ENCODE data around the gene ATP6V0E2.
"Not testable (repeated sequence)": the region's sequence is repeated elsewhere in the genome, so short reads cannot be mapped to it uniquely, and the experiment has no call there.

Gene ATP6V0E2

GRCh38 chr7:149885191-149886017 lies 11.6 kb downstream of the ATP6V0E2 start:
- H3K9ac ChIP-seq (ENCODE audit: low read length), result no peak overlapping the region
- H3F3A ChIP-seq (ENCODE audit: insufficient read depth, low read length), result no peaks in the 10 kb centered on the region
- H3K9me2 ChIP-seq (ENCODE audit: low read depth, low read length), result no peaks in the 10 kb centered on the region
- no peak overlapping the region for H2AFZ ChIP-seq (ENCODE audit: low read length)
- TF ChIP-seq CTCF (IDR thresholded peaks at IDR 0.05; ENCODE audit: low read length) (no peak), EZH2 (IDR thresholded peaks at IDR 0.05; ENCODE audit: borderline replicate concordance, low read length) (no peak)
- peaks cover 3% of the 10 kb centered on the region; the same call in 1 of the 2 replicates for H3K27me3 ChIP-seq (ENCODE audit: insufficient read depth, low read length)
- no peaks in the 10 kb centered on the region for H3K9me3 ChIP-seq (ENCODE audit: low read length)
- H3K36me3 ChIP-seq (ENCODE audit: insufficient read depth, low read length), result no peaks in the 10 kb centered on the region
- H4K20me1 ChIP-seq (ENCODE audit: insufficient read depth, low read length), result no peaks in the 10 kb centered on the region
- no peaks in the 10 kb centered on the region for H3K4me1 ChIP-seq (ENCODE audit: insufficient read depth, low read length, severe bottlenecking)
- no peaks in the 10 kb centered on the region for H3K79me2 ChIP-seq (ENCODE audit: insufficient read depth, low read length)
- H3K4me3 ChIP-seq (ENCODE audit: low read depth, low read length, poor library complexity, severe bottlenecking), result no peak overlapping the region
- H3K4me2 ChIP-seq (ENCODE audit: low read length), result no peak overlapping the region
- H3K27ac ChIP-seq (ENCODE audit: low read depth, low read length, poor library complexity, severe bottlenecking), result no peak overlapping the region

GRCh38 chr7:149886018-149886415 lies 12.2 kb downstream of the ATP6V0E2 start:
- Histone ChIP-seq H3K27me3 (ENCODE audit: insufficient read depth, low read length) (peaks cover 3% of the 10 kb centered on the region; the same call in 1 of the 2 replicates), H3K4me1 (ENCODE audit: insufficient read depth, low read length, severe bottlenecking) (no peaks in the 10 kb centered on the region), H3K4me3 (ENCODE audit: low read depth, low read length, poor library complexity, severe bottlenecking) (no peak overlapping the region), H2AFZ (ENCODE audit: low read length) (no peak overlapping the region), H3K4me2 (ENCODE audit: low read length) (no peak overlapping the region), H3K9me2 (ENCODE audit: low read depth, low read length) (no peaks in the 10 kb centered on the region), H3K9me3 (ENCODE audit: low read length) (no peaks in the 10 kb centered on the region), H4K20me1 (ENCODE audit: insufficient read depth, low read length) (no peaks in the 10 kb centered on the region), H3K9ac (ENCODE audit: low read length) (no peak overlapping the region), H3K79me2 (ENCODE audit: insufficient read depth, low read length) (no peaks in the 10 kb centered on the region), H3K27ac (ENCODE audit: low read depth, low read length, poor library complexity, severe bottlenecking) (no peak overlapping the region), H3F3A (ENCODE audit: insufficient read depth, low read length) (no peaks in the 10 kb centered on the region), H3K36me3 (ENCODE audit: insufficient read depth, low read length) (no peaks in the 10 kb centered on the region)
- TF ChIP-seq EZH2 (IDR thresholded peaks at IDR 0.05; ENCODE audit: borderline replicate concordance, low read length), result no peak
- no peak for TF ChIP-seq CTCF (IDR thresholded peaks at IDR 0.05; ENCODE audit: low read length)

- H3K27ac ChIP-seq (ENCODE audit: low read depth, low read length, poor library complexity, severe bottlenecking), result no peak overlapping the region
- H3K9ac ChIP-seq (ENCODE audit: low read length), result no peak overlapping the region
- no peaks in the 10 kb centered on the region for H3K4me1 ChIP-seq (ENCODE audit: insufficient read depth, low read length, severe bottlenecking)
- H3K79me2 ChIP-seq (ENCODE audit: insufficient read depth, low read length), result no peaks in the 10 kb centered on the region
- no peak overlapping the region for H3K4me3 ChIP-seq (ENCODE audit: low read depth, low read length, poor library complexity, severe bottlenecking)
- H3K27me3 ChIP-seq (ENCODE audit: insufficient read depth, low read length), result peaks cover 3% of the 10 kb centered on the region; the same call in 1 of the 2 replicates
- no peak overlapping the region for H3K4me2 ChIP-seq (ENCODE audit: low read length)
- H4K20me1 ChIP-seq (ENCODE audit: insufficient read depth, low read length), result no peaks in the 10 kb centered on the region
- no peaks in the 10 kb centered on the region for H3K36me3 ChIP-seq (ENCODE audit: insufficient read depth, low read length)
- TF ChIP-seq EZH2 (IDR thresholded peaks at IDR 0.05; ENCODE audit: borderline replicate concordance, low read length), result no peak
- TF ChIP-seq CTCF (IDR thresholded peaks at IDR 0.05; ENCODE audit: low read length), result no peak
- H3F3A ChIP-seq (ENCODE audit: insufficient read depth, low read length), result no peaks in the 10 kb centered on the region
- H3K9me3 ChIP-seq (ENCODE audit: low read length), result no peaks in the 10 kb centered on the region
- no peak overlapping the region for H2AFZ ChIP-seq (ENCODE audit: low read length)
- no peaks in the 10 kb centered on the region for H3K9me2 ChIP-seq (ENCODE audit: low read depth, low read length)
These were observed 13.5 kb downstream of the ATP6V0E2 start for GRCh38 chr7:149887311-149887710.

- H2AFZ ChIP-seq (ENCODE audit: low read length); H3K79me2 ChIP-seq (ENCODE audit: insufficient read depth, low read length); H3F3A ChIP-seq (ENCODE audit: insufficient read depth, low read length); H3K36me3 ChIP-seq (ENCODE audit: insufficient read depth, low read length); H3K4me2 ChIP-seq (ENCODE audit: low read length); H3K9ac ChIP-seq (ENCODE audit: low read length); H3K4me3 ChIP-seq (ENCODE audit: low read depth, low read length, poor library complexity, severe bottlenecking); H3K4me1 ChIP-seq (ENCODE audit: insufficient read depth, low read length, severe bottlenecking); H3K27me3 ChIP-seq (ENCODE audit: insufficient read depth, low read length); H3K9me2 ChIP-seq (ENCODE audit: low read depth, low read length); H3K27ac ChIP-seq (ENCODE audit: low read depth, low read length, poor library complexity, severe bottlenecking); H3K9me3 ChIP-seq (ENCODE audit: low read length); H4K20me1 ChIP-seq (ENCODE audit: insufficient read depth, low read length): not testable (repeated sequence)
These were observed 16.9 kb downstream of the ATP6V0E2 start for GRCh38 chr7:149890715-149891114.

GRCh38 chr7:149894957-149895356 lies 21.2 kb downstream of the ATP6V0E2 start:
- H3K4me3 ChIP-seq (ENCODE audit: low read depth, low read length, poor library complexity, severe bottlenecking); H2AFZ ChIP-seq (ENCODE audit: low read length); H3K79me2 ChIP-seq (ENCODE audit: insufficient read depth, low read length); H3K9me2 ChIP-seq (ENCODE audit: low read depth, low read length); H3F3A ChIP-seq (ENCODE audit: insufficient read depth, low read length); H3K9ac ChIP-seq (ENCODE audit: low read length); H3K27me3 ChIP-seq (ENCODE audit: insufficient read depth, low read length); H3K36me3 ChIP-seq (ENCODE audit: insufficient read depth, low read length); H3K4me1 ChIP-seq (ENCODE audit: insufficient read depth, low read length, severe bottlenecking); H3K27ac ChIP-seq (ENCODE audit: low read depth, low read length, poor library complexity, severe bottlenecking); H3K9me3 ChIP-seq (ENCODE audit: low read length); H3K4me2 ChIP-seq (ENCODE audit: low read length); H4K20me1 ChIP-seq (ENCODE audit: insufficient read depth, low read length): not testable (repeated sequence)

Data from OCI-LY1 (cell line).